ENCODE measurements around the gene ARHGAP44. TPM values are rescaled to one million over a fixed set of nuclear protein-coding genes. Genes with fewer than 3 reads are reported as not detected.

The ARHGAP44 gene
- total RNA-seq, 2 donors from 2014 or later: 0.21 TPM; not detected in 1

DNA sequence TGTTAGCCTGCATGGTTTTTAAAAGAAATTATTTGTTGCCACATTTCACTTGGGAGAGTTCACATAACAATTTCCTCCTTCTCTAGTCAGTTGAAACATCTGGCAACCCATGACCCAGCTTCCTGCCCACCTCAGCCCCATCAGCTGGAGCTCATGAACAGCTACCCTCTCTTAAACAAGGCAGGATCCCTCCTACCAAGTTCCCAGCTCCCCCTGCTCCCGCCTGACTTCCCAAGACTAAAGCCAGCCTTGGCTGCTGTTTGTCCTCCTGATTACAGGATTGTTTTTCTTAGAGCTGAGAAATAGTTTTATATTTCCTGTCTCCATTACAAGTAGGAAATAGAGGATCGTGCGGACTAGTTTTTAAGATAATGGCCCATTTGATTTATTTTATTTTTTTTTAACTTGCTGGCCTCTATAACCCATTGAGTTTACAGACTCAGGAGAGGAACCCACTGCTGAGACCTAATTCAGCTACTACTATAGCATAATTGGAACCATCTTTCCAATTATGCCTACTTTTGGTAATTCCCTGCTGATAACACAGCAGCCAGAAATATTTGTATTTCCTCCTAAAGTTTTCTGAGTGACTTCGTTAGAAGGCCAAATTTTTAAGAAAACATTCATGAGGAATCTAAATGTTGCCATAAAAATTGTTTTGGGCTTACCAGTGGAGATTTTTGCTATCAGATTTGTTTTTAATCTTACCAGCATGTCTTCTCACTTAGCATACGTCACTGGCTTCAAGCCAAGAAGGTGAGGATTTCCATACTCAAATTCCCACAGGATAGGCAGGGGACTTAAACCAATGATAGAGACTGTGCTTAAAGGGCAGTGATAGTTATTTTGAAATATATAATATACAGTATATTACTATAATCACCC, 138.5 kb downstream of the ARHGAP44 start:
- no peaks in the 10 kb centered on the region for H3K4me1 Mint-ChIP-seq (ENCODE audit: low read depth in 2 of 2)
- H3K27me3 Mint-ChIP-seq: peaks cover 2 to 13% of the 10 kb centered on the region in 2 donors
- no peak overlapping the region for H3K27ac Mint-ChIP-seq
- H3K9me3 Mint-ChIP-seq: no peaks in the 10 kb centered on the region
- H3K36me3 Mint-ChIP-seq: no peaks in the 10 kb centered on the region
- no peak for ATAC-seq
- H3K4me3 Mint-ChIP-seq: no peak overlapping the region
- no peak for DNase-seq (ENCODE audit: low spot score)

DNA sequence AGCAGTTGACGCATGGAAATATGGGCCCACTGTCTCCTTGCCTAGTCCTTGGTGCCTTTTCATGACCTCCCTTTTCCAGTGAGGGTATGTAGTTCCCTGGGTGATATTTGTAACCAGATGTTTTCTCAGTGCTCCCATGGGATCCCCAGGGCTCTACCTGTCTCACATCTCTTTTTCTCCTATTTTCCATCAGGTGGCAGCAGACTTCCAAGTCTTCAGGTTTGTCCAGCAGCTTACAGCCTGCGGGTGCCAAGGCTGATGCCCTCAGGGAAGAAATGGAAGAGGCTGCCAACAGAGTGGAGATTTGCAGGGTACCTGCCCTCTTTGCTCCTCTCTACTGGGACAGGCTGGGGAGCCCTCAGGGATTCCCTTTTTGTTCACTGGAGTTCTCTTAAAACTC, 139.4 kb downstream of the ARHGAP44 start:
- DNase-seq (ENCODE audit: low spot score) (no peak), ATAC-seq (no peak)
- Mint-ChIP-seq H3K4me1 (ENCODE audit: low read depth in 2 of 2) (no peaks in the 10 kb centered on the region), H3K27me3 (peaks cover 2 to 13% of the 10 kb centered on the region in 2 donors), H3K4me3 (no peak overlapping the region), H3K9me3 (no peaks in the 10 kb centered on the region), H3K27ac (no peak overlapping the region), H3K36me3 (no peaks in the 10 kb centered on the region)

DNA sequence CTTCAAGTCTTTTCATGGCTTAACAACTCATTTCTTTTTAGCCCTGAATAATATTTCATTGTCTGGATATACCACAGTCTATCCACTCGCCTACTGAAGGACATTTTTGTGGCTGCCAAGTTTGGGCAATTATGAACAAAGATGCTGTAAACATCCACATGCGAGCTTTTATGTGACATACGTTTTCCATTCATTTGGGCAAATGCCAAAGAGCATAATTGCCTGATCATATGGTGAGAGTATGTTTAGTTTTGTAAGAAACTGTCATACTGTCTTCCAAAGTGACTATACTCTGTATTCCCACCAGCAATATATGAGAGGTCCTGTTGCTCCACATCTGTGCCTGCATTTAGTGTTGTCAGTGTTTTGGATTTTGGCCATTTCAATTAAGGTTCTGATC, 147.2 kb downstream of the ARHGAP44 start:
- DNase-seq (ENCODE audit: low spot score) (no peak), ATAC-seq (no peak)
- Mint-ChIP-seq H3K27me3 (peaks cover 5 to 25% of the 10 kb centered on the region in 2 donors), H3K36me3 (no peaks in the 10 kb centered on the region), H3K4me3 (no peak overlapping the region), H3K27ac (no peak overlapping the region), H3K9me3 (no peaks in the 10 kb centered on the region), H3K4me1 (ENCODE audit: low read depth in 2 of 2) (no peaks in the 10 kb centered on the region)

GRCh38 chr17:12940699-12941098, 151.4 kb downstream of the ARHGAP44 start:
- H3K27ac Mint-ChIP-seq: no peak overlapping the region
- H3K27me3 Mint-ChIP-seq: peaks cover 3 to 20% of the 10 kb centered on the region in 2 donors
- no peak overlapping the region for H3K4me3 Mint-ChIP-seq
- H3K9me3 Mint-ChIP-seq: no peaks in the 10 kb centered on the region
- ATAC-seq (no peak), DNase-seq (ENCODE audit: low spot score) (no peak)
- H3K36me3 Mint-ChIP-seq: no peaks in the 10 kb centered on the region
- H3K4me1 Mint-ChIP-seq (ENCODE audit: low read depth in 2 of 2): no peaks in the 10 kb centered on the region

DNA sequence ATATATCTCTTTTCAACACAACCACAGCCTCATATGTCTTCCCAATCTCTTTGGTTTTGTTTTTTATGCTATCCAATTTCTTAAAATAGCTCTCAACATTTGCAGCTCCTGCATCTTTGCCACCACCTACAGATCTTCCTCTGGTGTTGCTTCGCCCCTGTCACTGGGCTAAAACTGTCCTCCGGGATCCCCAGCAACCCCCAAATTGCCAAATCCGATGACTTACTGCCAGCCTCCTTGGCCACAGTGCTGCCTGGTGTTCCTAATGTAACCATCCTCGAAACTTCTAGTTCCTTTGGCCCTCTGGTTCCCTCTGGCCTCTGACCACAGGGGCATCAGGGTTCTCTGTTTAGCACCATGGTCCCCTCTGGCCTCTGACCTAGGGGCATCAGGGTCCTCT, 157.7 kb downstream of the ARHGAP44 start:
- no peak overlapping the region for H3K4me3 Mint-ChIP-seq
- DNase-seq (ENCODE audit: low spot score) (no peak), ATAC-seq (no peak)

DNA sequence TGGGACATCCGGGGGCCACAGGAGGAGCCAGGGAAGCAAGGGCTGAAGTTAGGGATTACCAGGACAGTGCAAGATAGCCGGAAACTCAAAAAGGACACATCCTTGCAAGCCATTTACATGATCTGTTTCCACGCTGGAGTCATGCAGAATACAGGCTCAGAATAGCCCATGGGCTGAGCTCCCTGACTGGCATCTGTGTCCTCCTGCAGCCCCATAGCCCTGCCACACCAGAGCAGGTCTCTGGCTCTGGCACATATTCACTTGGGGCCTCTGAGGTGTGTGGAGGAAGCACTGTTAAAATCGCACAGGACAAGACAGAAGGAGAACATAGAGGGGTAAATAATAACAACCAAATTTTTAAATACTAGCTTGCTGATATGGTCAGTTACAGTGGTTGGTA, 162.7 kb downstream of the ARHGAP44 start:
- Mint-ChIP-seq H3K27me3 (peaks cover 0 to 8% of the 10 kb centered on the region in 2 donors), H3K4me3 (no peak overlapping the region), H3K27ac (no peak overlapping the region), H3K9me3 (no peaks in the 10 kb centered on the region), H3K4me1 (ENCODE audit: low read depth in 2 of 2) (no peaks in the 10 kb centered on the region), H3K36me3 (no peaks in the 10 kb centered on the region)
- no peak for ATAC-seq
- no peak for DNase-seq (ENCODE audit: low spot score)

More for the DNA sequence above, 157.7 kb downstream of the ARHGAP44 start:
- Mint-ChIP-seq H3K27ac (no peak overlapping the region), H3K27me3 (peaks cover 0 to 13% of the 10 kb centered on the region in 2 donors), H3K36me3 (no peaks in the 10 kb centered on the region), H3K9me3 (no peaks in the 10 kb centered on the region), H3K4me1 (ENCODE audit: low read depth in 2 of 2) (no peaks in the 10 kb centered on the region)

DNA sequence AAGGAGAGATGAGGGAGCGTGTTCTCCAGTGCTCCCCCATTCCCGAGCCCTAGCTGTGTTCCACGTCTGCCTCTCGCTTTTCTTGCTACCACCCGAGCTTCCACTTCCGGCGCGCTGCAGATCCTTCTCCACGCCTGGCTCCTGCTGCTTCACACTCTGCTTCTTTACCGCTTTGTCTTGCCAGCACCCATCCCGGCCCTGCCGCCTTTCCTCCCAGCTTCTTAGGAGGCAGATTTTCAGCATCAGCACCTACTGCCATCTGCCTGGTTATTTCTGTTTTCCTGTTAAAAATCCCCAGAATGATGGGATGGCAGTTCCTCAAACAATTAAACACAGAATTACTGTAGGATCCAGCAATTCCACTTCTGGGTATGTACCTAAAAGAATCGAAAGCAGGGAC, 163.9 kb downstream of the ARHGAP44 start:
- no peak overlapping the region for H3K4me3 Mint-ChIP-seq
- H3K27me3 Mint-ChIP-seq: no peaks in the 10 kb centered on the region

GRCh38 chr17:12955521-12955920, 166.2 kb downstream of the ARHGAP44 start:
- no peak overlapping the region for H3K4me3 Mint-ChIP-seq
- H3K36me3 Mint-ChIP-seq: no peaks in the 10 kb centered on the region
- no peak for ATAC-seq

More for the DNA sequence above, 163.9 kb downstream of the ARHGAP44 start:
- no peak overlapping the region for H3K27ac Mint-ChIP-seq
- no peak for ATAC-seq
- H3K36me3 Mint-ChIP-seq: no peaks in the 10 kb centered on the region
- no peaks in the 10 kb centered on the region for H3K4me1 Mint-ChIP-seq (ENCODE audit: low read depth in 2 of 2)
- H3K9me3 Mint-ChIP-seq: no peaks in the 10 kb centered on the region
- DNase-seq (ENCODE audit: low spot score): no peak

GRCh38 chr17:12958786-12959185, 169.5 kb downstream of the ARHGAP44 start:
- no peaks in the 10 kb centered on the region for H3K9me3 Mint-ChIP-seq
- no peak for DNase-seq (ENCODE audit: low spot score)
- H3K4me1 Mint-ChIP-seq (ENCODE audit: low read depth in 2 of 2): no peaks in the 10 kb centered on the region
- peaks cover 0 to 11% of the 10 kb centered on the region in 2 donors for H3K27me3 Mint-ChIP-seq
- no peaks in the 10 kb centered on the region for H3K36me3 Mint-ChIP-seq
- H3K27ac Mint-ChIP-seq: no peak overlapping the region
- no peak for ATAC-seq
- H3K4me3 Mint-ChIP-seq: no peak overlapping the region

More at GRCh38 chr17:12955521-12955920, 166.2 kb downstream of the ARHGAP44 start:
- no peaks in the 10 kb centered on the region for H3K4me1 Mint-ChIP-seq (ENCODE audit: low read depth in 2 of 2)
- no peak overlapping the region for H3K27ac Mint-ChIP-seq
- H3K9me3 Mint-ChIP-seq: no peaks in the 10 kb centered on the region
- H3K27me3 Mint-ChIP-seq: peaks cover 0 to 4% of the 10 kb centered on the region in 2 donors
- DNase-seq (ENCODE audit: low spot score): no peak

GRCh38 chr17:12959441-12959840, 170.1 kb downstream of the ARHGAP44 start:
- ATAC-seq: no peak
- H3K36me3 Mint-ChIP-seq: no peaks in the 10 kb centered on the region
- no peaks in the 10 kb centered on the region for H3K9me3 Mint-ChIP-seq
- no peak overlapping the region for H3K4me3 Mint-ChIP-seq
- DNase-seq (ENCODE audit: low spot score): no peak
- H3K27me3 Mint-ChIP-seq: peaks cover 0 to 11% of the 10 kb centered on the region in 2 donors
- no peak overlapping the region for H3K27ac Mint-ChIP-seq
- H3K4me1 Mint-ChIP-seq (ENCODE audit: low read depth in 2 of 2): no peaks in the 10 kb centered on the region

DNA sequence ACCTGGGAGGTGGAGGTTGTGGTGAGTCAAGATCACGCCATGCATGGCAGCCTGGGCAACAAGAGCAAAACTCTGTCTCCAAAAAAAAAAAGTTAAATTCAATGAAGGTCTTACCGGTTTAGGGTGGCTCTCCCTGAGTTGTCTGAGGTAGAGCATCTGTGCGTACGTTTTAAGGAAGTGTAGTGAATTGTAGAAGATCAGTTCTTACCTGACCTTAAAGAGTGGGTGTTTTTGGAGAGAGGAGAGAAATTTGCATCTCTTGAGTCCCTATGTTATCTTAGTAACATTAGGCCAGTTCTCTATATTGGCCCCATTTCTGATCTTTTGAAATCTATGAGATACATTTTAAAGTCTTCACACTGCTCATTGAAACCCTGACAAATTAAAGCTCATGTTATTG, 172.4 kb downstream of the ARHGAP44 start:
- Mint-ChIP-seq H3K9me3 (no peaks in the 10 kb centered on the region), H3K4me1 (ENCODE audit: low read depth in 2 of 2) (no peaks in the 10 kb centered on the region), H3K36me3 (no peaks in the 10 kb centered on the region)

GRCh38 chr17:12963505-12963904, 174.2 kb downstream of the ARHGAP44 start:
- DNase-seq (ENCODE audit: low spot score) (no peak), ATAC-seq (peak; percentile 38 to 40)
- H3K4me1 Mint-ChIP-seq (ENCODE audit: low read depth in 2 of 2): no peaks in the 10 kb centered on the region
- no peak overlapping the region for H3K27ac Mint-ChIP-seq
- peaks cover 2 to 11% of the 10 kb centered on the region in 2 donors for H3K27me3 Mint-ChIP-seq
- no peak overlapping the region for H3K4me3 Mint-ChIP-seq
- H3K9me3 Mint-ChIP-seq: no peaks in the 10 kb centered on the region
- no peaks in the 10 kb centered on the region for H3K36me3 Mint-ChIP-seq

More for the DNA sequence above, 172.4 kb downstream of the ARHGAP44 start:
- no peak overlapping the region for H3K4me3 Mint-ChIP-seq
- ATAC-seq: no peak
- DNase-seq (ENCODE audit: low spot score): no peak
- H3K27me3 Mint-ChIP-seq: peaks cover 2 to 11% of the 10 kb centered on the region in 2 donors
- H3K27ac Mint-ChIP-seq: no peak overlapping the region

GRCh38 chr17:12964162-12964561, 174.9 kb downstream of the ARHGAP44 start:
- Mint-ChIP-seq H3K4me1 (ENCODE audit: low read depth in 2 of 2) (no peaks in the 10 kb centered on the region), H3K4me3 (no peak overlapping the region)
- ATAC-seq: no peak

DNA sequence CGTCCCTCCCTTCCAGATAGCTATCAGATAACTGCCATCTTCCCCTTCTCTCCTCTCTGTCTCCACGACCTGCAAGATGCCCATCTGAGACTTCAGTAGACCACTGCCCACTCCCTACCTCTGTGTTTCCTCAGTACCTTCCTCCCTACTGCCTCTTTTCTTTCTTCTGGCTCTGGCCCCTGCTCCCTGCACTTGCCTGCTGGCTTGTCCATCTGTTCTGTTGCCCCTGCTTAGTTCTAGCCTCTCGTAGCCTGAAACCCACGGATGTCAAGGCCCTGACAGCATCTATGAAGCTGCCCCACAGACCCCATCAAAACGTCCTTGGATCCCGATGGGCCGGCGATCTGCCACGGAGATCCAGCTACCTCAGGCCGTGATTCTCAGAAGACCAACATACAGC, 175.5 kb downstream of the ARHGAP44 start:
- Mint-ChIP-seq H3K4me1 (ENCODE audit: low read depth in 2 of 2) (no peaks in the 10 kb centered on the region), H3K27ac (no peak overlapping the region), H3K36me3 (no peaks in the 10 kb centered on the region), H3K9me3 (no peaks in the 10 kb centered on the region), H3K27me3 (peaks cover 2 to 8% of the 10 kb centered on the region in 2 donors), H3K4me3 (no peak overlapping the region)
- no peak for ATAC-seq
- no peak for DNase-seq (ENCODE audit: low spot score)

More at GRCh38 chr17:12964162-12964561, 174.9 kb downstream of the ARHGAP44 start:
- Mint-ChIP-seq H3K36me3 (no peaks in the 10 kb centered on the region), H3K27me3 (peaks cover 2 to 11% of the 10 kb centered on the region in 2 donors), H3K9me3 (no peaks in the 10 kb centered on the region), H3K27ac (no peak overlapping the region)
- no peak for DNase-seq (ENCODE audit: low spot score)

Data from natural killer cell treated with Interleukin-12 subunit alpha and Interleukin-12 subunit beta and Interleukin-15 and Interleukin-18, amount 100 ng/mL, for 72 hours (primary cell).